H1 (cell line): ENCODE data around the gene KDSR. TPM values are rescaled to one million over a fixed set of nuclear protein-coding genes. Genes with fewer than 3 reads are reported as not detected.
"Not testable (repeated sequence)": the region's sequence is repeated elsewhere in the genome, so short reads cannot be mapped to it uniquely, and the experiment has no call there.

Experiments used
- CTCF ChIA-PET: fragments of 300-600 bp; sonication (Branson Sonifier 250); formaldehyde crosslinking; loops from one replicate; lab custom pipeline; 2021; ENCODE audit not compliant: partially characterized antibody; lab: Charles Lee
- POLR2A ChIA-PET: fragments of 300-600 bp; sonication (Branson Sonifier 250); formaldehyde crosslinking; loops from one replicate; lab custom pipeline; 2021; ENCODE audit warnings: inconsistent platforms; ENCODE audit not compliant: partially characterized antibody; lab: Charles Lee
- DNase-seq, 2 experiments: peaks; one replicate each; pipeline versions ENCODE4 v3.0.0 to v3.0.0-alpha.2; 2010 to 2022; ENCODE audit warnings: low spot score in 2 of 2, low read depth in 1 of 2, mixed read lengths in 1 of 2
- FAIRE-seq: peaks from 2 replicates; lab custom pipeline; 2011; peaks lifted over from hg19 to GRCh38; lab: Jason Lieb, UNC
- H2AFZ ChIP-seq: 2 replicates; pipeline ENCODE4 v1.8.1; 2012; ENCODE audit warnings: low read length, inconsistent platforms
- H2AK5ac ChIP-seq: 2 replicates; pipeline ENCODE4 v1.6.1; 2013; ENCODE audit warnings: low read depth, low read length
- H2BK120ac ChIP-seq: replicated peaks from 2 replicates; pipeline ENCODE3; 2013; ENCODE audit warnings: low read depth, low read length, inconsistent platforms
- H2BK12ac ChIP-seq: 2 replicates; pipeline ENCODE4 v1.6.1; 2013; ENCODE audit warnings: low read depth, low read length
- H2BK15ac ChIP-seq: 2 replicates; pipeline ENCODE4 v1.6.1; 2013; ENCODE audit warnings: low read length
- H2BK20ac ChIP-seq: 2 replicates; pipeline ENCODE4 v1.6.1; 2013; ENCODE audit warnings: low read length
- H2BK5ac ChIP-seq: 2 replicates; pipeline ENCODE4 v1.6.1; 2013; ENCODE audit warnings: low read depth, low read length
- H3K14ac ChIP-seq: 2 replicates; pipeline ENCODE4 v1.6.1; 2013; ENCODE audit warnings: inconsistent platforms; ENCODE audit not compliant: insufficient read length
- H3K18ac ChIP-seq: 2 replicates; pipeline ENCODE4 v1.6.1; 2013; ENCODE audit warnings: low read length; ENCODE audit errors: extremely low read depth
- H3K23ac ChIP-seq: 2 replicates; pipeline ENCODE4 v1.6.1; 2013; ENCODE audit warnings: inconsistent platforms; ENCODE audit not compliant: insufficient read length
- H3K23me2 ChIP-seq: 2 replicates; pipeline ENCODE4 v1.6.1; 2013; ENCODE audit warnings: low read depth, low read length
- H3K27ac ChIP-seq: 2 replicates; pipeline ENCODE4 v1.6.1; 2011; ENCODE audit warnings: low read depth, low read length, inconsistent platforms
- H3K27me3 ChIP-seq, 4 experiments: replicated peaks in 1 of 4; 1 replicate in 1 of 4; 2 replicates in 3 of 4; pipeline versions ENCODE4 v1.6.1 to v1.8.1; 2011 to 2013; ENCODE audit warnings: low read length in 3 of 4, mild to moderate bottlenecking in 3 of 4, inconsistent platforms in 2 of 4, mixed read lengths in 2 of 4, moderate library complexity in 1 of 4; ENCODE audit not compliant: control insufficient read depth in 3 of 4, insufficient read depth in 3 of 4; ENCODE audit errors: extremely low read depth in 1 of 4
- H3K36me3 ChIP-seq, 4 experiments: 2 replicates each; pipeline versions ENCODE4 v1.6.1 to v1.8.1; 2011 to 2013; ENCODE audit warnings: mild to moderate bottlenecking in 4 of 4, low read length in 3 of 4, moderate library complexity in 2 of 4, control low read depth in 1 of 4, inconsistent platforms in 1 of 4; ENCODE audit not compliant: insufficient read depth in 4 of 4, control insufficient read depth in 2 of 4
- H3K4ac ChIP-seq: replicated peaks from 2 replicates; pipeline ENCODE3; 2013; ENCODE audit warnings: low read length, low read depth, mixed read lengths, inconsistent platforms; ENCODE audit not compliant: insufficient read length
- H3K4me1 ChIP-seq, 4 experiments: replicated peaks in 1 of 4; 1 replicate in 1 of 4; 2 replicates in 3 of 4; pipeline versions ENCODE4 v1.6.1 to v1.8.1; 2011 to 2013; ENCODE audit warnings: low read length in 3 of 4, inconsistent platforms in 2 of 4, mixed read lengths in 1 of 4; ENCODE audit not compliant: insufficient read depth in 4 of 4, control insufficient read depth in 3 of 4
- H3K4me2 ChIP-seq, 2 experiments: 2 replicates each; pipeline versions ENCODE4 v1.6.1 to v1.8.1; 2011 to 2013; ENCODE audit warnings: low read depth in 2 of 2, low read length in 2 of 2, control low read depth in 1 of 2, inconsistent platforms in 1 of 2, mild to moderate bottlenecking in 1 of 2; ENCODE audit not compliant: insufficient read depth in 1 of 2
- H3K4me3 ChIP-seq, 4 experiments: fragments of 200-600, 300-600 bp in 1 of 4; sonication (generic), shearing (Covaris generic), sonication (Bioruptor Twin) in 1 of 4; 2 replicates each; pipeline versions ENCODE4 v1.5.1 to v1.8.1; 2011 to 2016; ENCODE audit warnings: low read length in 4 of 4, low read depth in 3 of 4, control low read depth in 2 of 4, inconsistent platforms in 2 of 4, mild to moderate bottlenecking in 2 of 4, mixed read lengths in 1 of 4, moderate library complexity in 1 of 4; ENCODE audit not compliant: insufficient read depth in 2 of 4; ENCODE audit errors: extremely low read depth in 1 of 4
- H3K56ac ChIP-seq: replicated peaks from 2 replicates; pipeline ENCODE3; 2013; ENCODE audit warnings: low read depth, mild to moderate bottlenecking, mixed read lengths, low read length, inconsistent platforms; ENCODE audit not compliant: insufficient read length
- H3K79me1 ChIP-seq: 2 replicates; pipeline ENCODE4 v1.6.1; 2013; ENCODE audit warnings: low read depth, low read length, control low read depth
- H3K79me2 ChIP-seq, 2 experiments: 2 replicates each; pipeline versions ENCODE4 v1.6.1 to v1.8.1; 2012 to 2013; ENCODE audit warnings: low read length in 2 of 2, mild to moderate bottlenecking in 2 of 2, inconsistent platforms in 1 of 2; ENCODE audit not compliant: insufficient read depth in 2 of 2, control insufficient read depth in 1 of 2
- H3K9ac ChIP-seq, 4 experiments: replicated peaks in 1 of 4; 1 replicate in 1 of 4; 2 replicates in 3 of 4; pipeline versions ENCODE4 v1.6.1 to v1.8.1; 2011 to 2013; ENCODE audit warnings: low read depth in 3 of 4, low read length in 3 of 4, control low read depth in 2 of 4, mild to moderate bottlenecking in 2 of 4, moderate library complexity in 2 of 4, inconsistent platforms in 1 of 4; ENCODE audit errors: extremely low read depth in 1 of 4
- H3K9me3 ChIP-seq, 2 experiments: 2 replicates each; pipeline versions ENCODE4 v1.6.1 to v1.8.1; 2012 to 2013; ENCODE audit warnings: mild to moderate bottlenecking in 2 of 2, moderate library complexity in 2 of 2, control low read depth in 1 of 2, inconsistent platforms in 1 of 2, low read depth in 1 of 2, low read length in 1 of 2, mixed read lengths in 1 of 2; ENCODE audit not compliant: insufficient read depth in 2 of 2
- H4K20me1 ChIP-seq, 2 experiments: replicated peaks in 1 of 2; 2 replicates each; pipeline versions ENCODE3 to v1.8.1; 2011 to 2013; ENCODE audit warnings: inconsistent platforms in 2 of 2, low read length in 2 of 2, mild to moderate bottlenecking in 1 of 2; ENCODE audit not compliant: insufficient read depth in 2 of 2, control insufficient read depth in 1 of 2
- H4K5ac ChIP-seq: 2 replicates; pipeline ENCODE4 v1.6.1; 2013; ENCODE audit warnings: low read length, low read depth, mixed read lengths, inconsistent platforms; ENCODE audit not compliant: insufficient read length
- H4K8ac ChIP-seq: 2 replicates; pipeline ENCODE4 v1.8.0; 2013; ENCODE audit warnings: mild to moderate bottlenecking, moderate library complexity, low read length, inconsistent platforms; ENCODE audit not compliant: insufficient read depth; ENCODE audit errors: extremely low read depth
- H4K91ac ChIP-seq: replicated peaks from 2 replicates; pipeline ENCODE3; 2013; ENCODE audit warnings: low read length, mixed read lengths, inconsistent platforms; ENCODE audit not compliant: insufficient read length
- WGBS, 2 experiments: shearing (Covaris generic) in 1 of 2; methylation state at CpG; one replicate each; pipeline versions ENCODE4 v1.1.6 to v1.1.7; 2013 to 2015; ENCODE audit warnings: low lambda C conversion rate in 2 of 2, mixed read lengths in 2 of 2, inconsistent platforms in 1 of 2, low coverage in 1 of 2, missing lambda C conversion rate in 1 of 2; ENCODE audit not compliant: insufficient replicate concordance in 2 of 2, insufficient coverage in 1 of 2, insufficient read length in 1 of 2; ENCODE audit errors: extremely low coverage in 1 of 2, missing lambda C conversion rate in 1 of 2; 5-methylcytosine and 5-hydroxymethylcytosine counted together
- polyA plus RNA-seq, 7 experiments: library from polyadenylated mRNA; depleted of rRNA in 3 of 7; stranded (reverse) in 5 of 7; unstranded in 2 of 7; fragments of >200 nt in 5 of 7; fragments of 200-250 nt in 2 of 7; gene quantifications; 1 replicate in 5 of 7; 2 replicates in 1 of 7; 4 replicates in 1 of 7; pipeline versions ENCODE4 v1.2.1 to v1.2.3, GENCODE V29; 2011 to 2013; ENCODE audit warnings: missing spikeins in 2 of 7, mixed read lengths in 2 of 7
- total RNA-seq: library from RNA; stranded (reverse); fragmentation: NEBNext Ultra II Directional; extraction: Animal tissue kit (Norgen Biotek cat#: 25700); gene quantifications from 2 replicates; pipeline ENCODE4 v1.2.1, GENCODE V29; 2021

The KDSR gene
- total and polyA plus RNA-seq, 2 of the 8 experiments (the other 6 are each of a cell fraction or from before 2014, with no cell fraction given): 12.4 to 50.5 TPM

DNA sequence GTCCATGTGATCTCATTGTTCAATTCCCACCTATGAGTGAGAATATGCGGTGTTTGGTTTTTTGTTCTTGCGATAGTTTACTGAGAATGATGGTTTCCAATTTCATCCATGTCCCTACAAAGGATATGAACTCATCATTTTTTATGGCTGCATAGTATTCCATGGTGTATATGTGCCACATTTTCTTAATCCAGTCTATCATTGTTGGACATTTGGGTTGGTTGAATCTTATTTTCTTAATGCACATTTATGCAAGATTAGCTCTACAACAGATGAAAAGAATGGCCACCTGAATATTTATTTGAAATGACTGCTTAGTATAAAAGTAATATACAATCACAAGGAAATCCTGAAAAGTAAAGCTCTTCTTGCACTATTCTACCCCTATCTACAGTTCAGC lies 3.6 kb downstream of the KDSR start:
- H2AFZ ChIP-seq, H3K4ac ChIP-seq, H4K20me1 ChIP-seq, H3K4me2 ChIP-seq, H4K5ac ChIP-seq, DNase-seq, H3K9me3 ChIP-seq, H4K8ac ChIP-seq, H3K4me1 ChIP-seq, H2BK15ac ChIP-seq, H3K23ac ChIP-seq, H3K79me1 ChIP-seq, H3K56ac ChIP-seq, H3K9ac ChIP-seq, H3K27me3 ChIP-seq, H3K23me2 ChIP-seq, H2AK5ac ChIP-seq, H3K18ac ChIP-seq, H2BK5ac ChIP-seq, H3K4me3 ChIP-seq, H2BK20ac ChIP-seq, H3K27ac ChIP-seq, FAIRE-seq, H2BK120ac ChIP-seq, H2BK12ac ChIP-seq, H3K14ac ChIP-seq, H4K91ac ChIP-seq: not testable (repeated sequence)
- Histone ChIP-seq H3K79me2 (peaks cover 0 to 28% of the 10 kb centered on the region in 2 experiments; a peak in 3 of 4 replicates), H3K36me3 (peaks cover 2 to 35% (median 15%) of the 10 kb centered on the region in 4 experiments; a peak in 5 of 8 replicates)
- ChIA-PET POLR2A (interaction anchor here (3.4 kb wide), 1 partner anchor 59 kb away, joined by 21 read pairs; the partner anchor contains the start of gene VPS4B), CTCF (interaction anchor here (0.6 to 1.7 kb wide), 6 partner anchors 24 to 341 kb away, joined by 3 to 5 read pairs (median 4); no protein-coding TSS in a partner anchor)
- WGBS, 2 experiments: no CpG with 5 or more reads among the region's 2 CpGs
